Neural cell (in vitro differentiated cells): ENCODE measurements around the gene PLS1. TPM values are rescaled to one million over a fixed set of nuclear protein-coding genes. Genes with fewer than 3 reads are reported as not detected.

Experiments used
- H2AFZ ChIP-seq: fragments of 200-600, 300-800 bp; sonication (generic), shearing (Covaris generic); 2 replicates; pipeline ENCODE4 v1.6.0; 2014; ENCODE audit warnings: low read depth, mild to moderate bottlenecking, antibody characterized with exemption, low read length, moderate library complexity
- H3F3A ChIP-seq: fragments of 200-600 bp; shearing (Covaris generic); 2 replicates; pipeline ENCODE4 v1.6.1; 2016; ENCODE audit warnings: mild to moderate bottlenecking, moderate library complexity, mixed read lengths, antibody characterized with exemption, low read length; ENCODE audit not compliant: insufficient read depth, poor library complexity, severe bottlenecking
- H3K27ac ChIP-seq: fragments of 200-600, 300-800 bp; sonication (generic), shearing (Covaris generic); 2 replicates; pipeline ENCODE4 v1.5.1; 2014; ENCODE audit warnings: mild to moderate bottlenecking, low read length, moderate library complexity
- H3K27me3 ChIP-seq: fragments of 300-800, 200-600 bp; sonication (generic), shearing (Covaris generic); 2 replicates; pipeline ENCODE4 v1.6.0; 2014; ENCODE audit warnings: mild to moderate bottlenecking, low read depth, low read length, moderate library complexity; ENCODE audit not compliant: insufficient read depth
- H3K36me3 ChIP-seq: fragments of 300-800, 200-600 bp; sonication (generic), shearing (Covaris generic); 2 replicates; pipeline ENCODE4 v1.5.1; 2014; ENCODE audit warnings: mild to moderate bottlenecking, antibody characterized with exemption, low read length, moderate library complexity; ENCODE audit not compliant: insufficient read depth
- H3K4me2 ChIP-seq: fragments of 300-800, 200-600 bp; sonication (generic), shearing (Covaris generic); 2 replicates; pipeline ENCODE4 v1.6.0; 2014; ENCODE audit warnings: mild to moderate bottlenecking, low read length
- H3K4me3 ChIP-seq: fragments of 300-800, 200-600 bp; sonication (generic), shearing (Covaris generic); 2 replicates; pipeline ENCODE4 v1.5.1; 2014; ENCODE audit warnings: mild to moderate bottlenecking, low read length, moderate library complexity
- H3K79me2 ChIP-seq: fragments of 200-600 bp; shearing (Covaris generic); replicated peaks from 2 replicates; pipeline ENCODE4 v1.6.0; 2014; ENCODE audit warnings: mild to moderate bottlenecking, low read length, moderate library complexity; ENCODE audit not compliant: insufficient read depth
- H3K9ac ChIP-seq: fragments of 300-800, 200-600 bp; sonication (generic), shearing (Covaris generic); 2 replicates; pipeline ENCODE4 v1.6.1; 2016; ENCODE audit warnings: mild to moderate bottlenecking, low read length, mixed read lengths
- H3K9me2 ChIP-seq: fragments of 200-600 bp; shearing (Covaris generic); 2 replicates; pipeline ENCODE4 v1.6.1; 2016; ENCODE audit warnings: mild to moderate bottlenecking, low read length, mixed read lengths; ENCODE audit not compliant: insufficient read depth
- H3K9me3 ChIP-seq: fragments of 200-600, 300-800 bp; sonication (generic), shearing (Covaris generic); 2 replicates; pipeline ENCODE4 v1.6.1; 2016; ENCODE audit warnings: mild to moderate bottlenecking, mixed run types, low read length, moderate library complexity, mixed read lengths
- H4K20me1 ChIP-seq: fragments of 200-600 bp; shearing (Covaris generic); 2 replicates; pipeline ENCODE4 v1.6.1; 2016; ENCODE audit warnings: mild to moderate bottlenecking, mixed run types; ENCODE audit not compliant: insufficient read depth
- CTCF ChIP-seq: fragments of 450-650 bp; IDR thresholded peaks from 2 replicates; pipeline ENCODE4 v1.5.1; 2014; ENCODE audit warnings: antibody characterized with exemption, mild to moderate bottlenecking, moderate library complexity; ENCODE audit not compliant: poor library complexity, severe bottlenecking
- EP300 ChIP-seq: fragments of 450-650 bp; conservative IDR thresholded peaks from 2 replicates; pipeline ENCODE4 v1.6.1; 2014; ENCODE audit warnings: antibody characterized with exemption, mild to moderate bottlenecking, moderate library complexity; ENCODE audit not compliant: poor library complexity, severe bottlenecking
- EZH2 ChIP-seq: fragments of 200-600, 300-800 bp; shearing (Covaris generic), sonication (generic); IDR thresholded peaks from 2 replicates; pipeline ENCODE4 v1.6.1; 2014; ENCODE audit warnings: antibody characterized with exemption, low read length, borderline replicate concordance, mild to moderate bottlenecking; ENCODE audit not compliant: insufficient read depth, poor library complexity, severe bottlenecking
- MXI1 ChIP-seq: fragments of 450-650 bp; conservative IDR thresholded peaks from 2 replicates; pipeline ENCODE4 v1.6.1; 2014; ENCODE audit warnings: antibody characterized with exemption, mild to moderate bottlenecking; ENCODE audit not compliant: poor library complexity, severe bottlenecking
- POLR2AphosphoS5 ChIP-seq: IDR thresholded peaks from 2 replicates; pipeline ENCODE4 v1.6.1; 2012
- RAD21 ChIP-seq: fragments of 450-650 bp; conservative IDR thresholded peaks from 2 replicates; pipeline ENCODE4 v1.6.1; 2014; ENCODE audit warnings: antibody characterized with exemption, mild to moderate bottlenecking, moderate library complexity
- REST ChIP-seq: IDR thresholded peaks from 2 replicates; pipeline ENCODE4 v1.6.1; 2012; ENCODE audit warnings: borderline replicate concordance
- SMC3 ChIP-seq: fragments of 450-650 bp; conservative IDR thresholded peaks from 2 replicates; pipeline ENCODE4 v1.6.1; 2014; ENCODE audit warnings: antibody characterized with exemption, mild to moderate bottlenecking, moderate library complexity; ENCODE audit not compliant: poor library complexity
- TAF1 ChIP-seq: IDR thresholded peaks from 2 replicates; pipeline ENCODE4 v1.6.1; 2012; ENCODE audit warnings: low read depth
- polyA plus RNA-seq: library from polyadenylated mRNA; depleted of rRNA; stranded (reverse); fragments of >200 nt; gene quantifications from 2 replicates; pipeline ENCODE4 v1.2.3, GENCODE V29; 2014

PLS1 gene
- polyA plus RNA-seq, 1 donor from 2014 or later: 0.31 TPM

GRCh38 chr3:142563496-142563997 is 32.6 kb upstream of the PLS1 start:
- H3K4me2 ChIP-seq: no peak overlapping the region
- TF ChIP-seq RAD21 (no peak), EZH2 (no peak), REST (no peak), TAF1 (no peak), POLR2AphosphoS5 (no peak), SMC3 (no peak), EP300 (no peak), CTCF (no peak), MXI1 (no peak)
- H3K79me2 ChIP-seq: no peaks in the 10 kb centered on the region
- no peak overlapping the region for H3K27ac ChIP-seq
- H2AFZ ChIP-seq: no peak overlapping the region
- no peaks in the 10 kb centered on the region for H3F3A ChIP-seq
- H3K27me3 ChIP-seq: no peaks in the 10 kb centered on the region
- H4K20me1 ChIP-seq: no peaks in the 10 kb centered on the region
- no peaks in the 10 kb centered on the region for H3K36me3 ChIP-seq
- H3K9me2 ChIP-seq: no peaks in the 10 kb centered on the region
- H3K9ac ChIP-seq: no peak overlapping the region
- no peaks in the 10 kb centered on the region for H3K9me3 ChIP-seq
- H3K4me3 ChIP-seq: no peak overlapping the region

GRCh38 chr3:142566096-142566495 is 30.1 kb upstream of the PLS1 start:
- Histone ChIP-seq H3K9me2 (no peaks in the 10 kb centered on the region), H3K9me3 (no peaks in the 10 kb centered on the region), H3K27me3 (no peaks in the 10 kb centered on the region), H3K79me2 (no peaks in the 10 kb centered on the region), H4K20me1 (no peaks in the 10 kb centered on the region), H3K4me2 (no peak overlapping the region), H3K4me3 (no peak overlapping the region), H3K27ac (no peak overlapping the region), H3F3A (no peaks in the 10 kb centered on the region), H2AFZ (no peak overlapping the region), H3K9ac (no peak overlapping the region), H3K36me3 (no peaks in the 10 kb centered on the region)
- no peak for TF ChIP-seq TAF1
- TF ChIP-seq CTCF: no peak
- no peak for TF ChIP-seq MXI1
- no peak for TF ChIP-seq RAD21
- no peak for TF ChIP-seq SMC3
- no peak for TF ChIP-seq POLR2AphosphoS5
- no peak for TF ChIP-seq EZH2
